Kidney epithelial cell (primary cell): Measurements from ENCODE around the gene MAP2K6. TPM values are rescaled to one million over a fixed set of nuclear protein-coding genes. Genes with fewer than 3 reads are reported as not detected.

ENCODE experiments used
- DNase-seq: peaks from one replicate; pipeline ENCODE4 v3.0.0-alpha.2; 2010; ENCODE audit warnings: low read depth
- H3K27me3 ChIP-seq: 2 replicates; pipeline ENCODE4 v1.6.0; 2011; ENCODE audit warnings: low read length; ENCODE audit not compliant: control insufficient read depth, insufficient read depth
- H3K36me3 ChIP-seq: 2 replicates; pipeline ENCODE4 v1.5.1; 2011; ENCODE audit warnings: low read length; ENCODE audit not compliant: control insufficient read depth, insufficient read depth
- H3K4me3 ChIP-seq: 2 replicates; pipeline ENCODE4 v1.5.1; 2011; ENCODE audit warnings: low read depth, mild to moderate bottlenecking, control low read depth, low read length
- total RNA-seq: library from RNA; depleted of rRNA; stranded (reverse); fragments of >200 nt; gene quantifications from 2 replicates; pipeline ENCODE4 v1.2.3, GENCODE V29; 2015
- TF ChIP-seq, protein P1 (sequence below): IDR thresholded peaks from 2 replicates; pipeline ENCODE4 v1.5.1; 2011; ENCODE audit warnings: mild to moderate bottlenecking, moderate library complexity, low read length, control low read depth, inconsistent platforms; ENCODE audit not compliant: insufficient read depth, poor library complexity, severe bottlenecking

MAP2K6 gene
- total RNA-seq, 1 donor from 2014 or later = 2.2 TPM

DNA sequence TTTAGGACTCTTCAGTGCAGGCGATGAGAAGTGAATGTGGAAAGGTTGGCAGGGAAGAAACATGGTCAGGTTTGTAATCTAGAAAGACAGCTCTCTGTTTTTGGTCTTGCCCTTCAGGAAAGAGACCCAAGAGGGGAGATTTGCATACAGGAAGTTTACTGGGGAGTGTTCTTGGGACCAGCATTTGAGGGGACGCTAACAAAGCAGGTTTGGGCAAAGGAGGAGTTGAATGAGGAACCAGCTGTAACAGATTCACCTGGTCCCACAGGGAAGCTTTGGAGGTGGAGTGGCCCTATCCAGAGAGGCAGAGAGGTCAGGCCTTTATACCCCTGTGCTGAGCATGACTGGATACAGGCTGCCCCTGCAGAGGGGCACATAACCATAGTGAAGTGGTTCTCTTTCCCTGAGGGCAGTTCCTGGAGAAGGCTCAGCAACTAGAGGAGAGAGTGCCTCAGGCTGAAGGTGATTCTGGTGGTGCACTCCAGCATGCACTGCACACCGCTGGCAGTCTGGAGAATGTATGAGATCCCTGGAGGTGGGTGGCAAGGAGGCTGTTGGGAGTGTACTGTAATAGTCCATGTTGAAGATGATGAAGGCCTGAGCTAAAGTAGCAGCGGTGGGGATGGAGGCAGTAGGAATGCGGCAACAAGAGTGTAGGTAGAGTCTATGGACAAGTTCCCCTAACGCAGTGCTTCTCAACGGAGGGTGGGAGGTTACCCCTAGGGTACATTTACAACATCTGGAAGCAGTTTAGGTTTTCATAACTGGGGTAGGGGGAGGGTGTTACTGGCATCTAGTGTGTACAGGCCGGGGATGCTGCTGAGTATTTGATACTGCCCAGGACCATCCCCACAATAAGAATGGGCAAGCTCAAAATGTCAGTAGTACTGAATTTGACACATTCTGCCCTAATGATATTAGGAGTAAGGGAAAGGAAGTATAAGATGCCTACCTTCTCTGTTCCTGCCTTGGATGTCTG is 37.2 kb downstream of the MAP2K6 start:
- H3K4me3 ChIP-seq = no peak overlapping the region
- TF ChIP-seq, protein P1, sequence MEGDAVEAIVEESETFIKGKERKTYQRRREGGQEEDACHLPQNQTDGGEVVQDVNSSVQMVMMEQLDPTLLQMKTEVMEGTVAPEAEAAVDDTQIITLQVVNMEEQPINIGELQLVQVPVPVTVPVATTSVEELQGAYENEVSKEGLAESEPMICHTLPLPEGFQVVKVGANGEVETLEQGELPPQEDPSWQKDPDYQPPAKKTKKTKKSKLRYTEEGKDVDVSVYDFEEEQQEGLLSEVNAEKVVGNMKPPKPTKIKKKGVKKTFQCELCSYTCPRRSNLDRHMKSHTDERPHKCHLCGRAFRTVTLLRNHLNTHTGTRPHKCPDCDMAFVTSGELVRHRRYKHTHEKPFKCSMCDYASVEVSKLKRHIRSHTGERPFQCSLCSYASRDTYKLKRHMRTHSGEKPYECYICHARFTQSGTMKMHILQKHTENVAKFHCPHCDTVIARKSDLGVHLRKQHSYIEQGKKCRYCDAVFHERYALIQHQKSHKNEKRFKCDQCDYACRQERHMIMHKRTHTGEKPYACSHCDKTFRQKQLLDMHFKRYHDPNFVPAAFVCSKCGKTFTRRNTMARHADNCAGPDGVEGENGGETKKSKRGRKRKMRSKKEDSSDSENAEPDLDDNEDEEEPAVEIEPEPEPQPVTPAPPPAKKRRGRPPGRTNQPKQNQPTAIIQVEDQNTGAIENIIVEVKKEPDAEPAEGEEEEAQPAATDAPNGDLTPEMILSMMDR = no peak
- no peaks in the 10 kb centered on the region for H3K36me3 ChIP-seq
- DNase-seq = no peak
- H3K27me3 ChIP-seq = no peaks in the 10 kb centered on the region

DNA sequence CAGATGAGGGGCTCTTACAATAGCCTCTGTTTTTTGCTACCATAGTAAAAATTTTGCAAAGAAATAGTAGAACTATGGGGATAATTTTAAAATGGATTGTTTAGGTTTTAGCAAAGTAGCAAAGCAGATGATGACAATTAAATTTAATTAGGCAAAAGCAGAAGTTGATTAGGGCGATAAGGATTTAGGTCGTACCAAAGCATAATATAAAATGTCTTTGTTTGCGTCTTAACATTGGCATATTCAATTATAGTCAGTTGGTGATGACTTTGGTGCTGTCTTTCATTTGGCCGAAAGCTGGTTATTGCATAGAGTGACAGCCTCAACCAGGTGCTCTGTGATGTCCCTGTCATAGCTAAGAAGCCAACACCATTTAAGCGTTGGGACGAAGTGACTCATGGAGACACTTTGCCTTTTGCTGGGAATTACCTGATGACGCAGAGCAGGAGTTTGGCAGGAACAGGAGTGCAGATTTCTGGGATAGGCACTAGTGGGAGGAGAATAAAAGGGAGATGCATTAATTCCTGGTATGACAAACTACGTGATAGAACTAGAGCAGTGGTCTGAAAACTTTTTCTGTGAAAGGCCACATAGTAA is 38.3 kb downstream of the MAP2K6 start:
- TF ChIP-seq, protein P1 = no peak
- H3K36me3 ChIP-seq = no peaks in the 10 kb centered on the region
- no peaks in the 10 kb centered on the region for H3K27me3 ChIP-seq
- H3K4me3 ChIP-seq = no peak overlapping the region
- DNase-seq = no peak

DNA sequence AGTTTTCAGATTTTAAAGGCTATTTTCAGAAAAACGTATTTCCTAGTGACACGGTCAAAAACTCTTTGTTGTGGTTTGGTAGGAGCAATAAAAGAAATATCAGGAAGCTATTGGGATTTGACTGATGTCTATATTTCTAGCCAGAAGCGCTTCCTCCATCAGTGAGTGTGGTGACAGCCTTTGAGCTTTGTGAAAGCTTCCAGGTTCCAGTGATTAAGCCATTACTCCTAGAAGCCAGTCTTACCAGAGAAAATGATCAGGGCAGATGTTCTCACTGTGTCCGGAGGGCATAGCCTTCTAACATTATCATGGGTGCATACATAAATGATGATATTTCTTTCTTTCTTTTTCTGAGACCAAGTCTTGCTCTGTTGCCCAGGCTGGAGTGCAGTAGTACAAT is 39.6 kb downstream of the MAP2K6 start:
- Histone ChIP-seq H3K27me3 (no peaks in the 10 kb centered on the region), H3K4me3 (no peak overlapping the region), H3K36me3 (no peaks in the 10 kb centered on the region)
- no peak for DNase-seq
- TF ChIP-seq, protein P1 = no peak

DNA sequence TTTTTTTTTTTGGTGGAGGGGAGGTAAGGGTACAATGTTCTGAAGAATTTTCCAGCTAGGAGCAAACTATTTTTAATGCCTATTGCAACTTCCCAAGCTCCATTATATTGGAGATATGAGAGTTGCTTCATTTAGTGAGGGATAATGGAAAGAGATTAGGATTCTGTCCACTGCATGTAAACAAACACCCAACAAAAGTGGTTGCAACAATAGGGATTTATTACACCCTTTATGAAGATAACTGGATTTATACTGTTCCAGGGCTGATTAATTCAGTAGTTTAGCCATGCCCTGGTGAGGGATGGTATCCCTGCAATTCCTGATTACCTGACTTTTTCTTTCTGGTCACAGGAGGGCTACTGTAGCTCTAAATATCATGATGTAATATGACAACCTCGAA is 40.5 kb downstream of the MAP2K6 start:
- TF ChIP-seq, protein P1 = no peak
- Histone ChIP-seq H3K36me3 (no peaks in the 10 kb centered on the region), H3K27me3 (no peaks in the 10 kb centered on the region), H3K4me3 (no peak overlapping the region)
- no peak for DNase-seq

DNA sequence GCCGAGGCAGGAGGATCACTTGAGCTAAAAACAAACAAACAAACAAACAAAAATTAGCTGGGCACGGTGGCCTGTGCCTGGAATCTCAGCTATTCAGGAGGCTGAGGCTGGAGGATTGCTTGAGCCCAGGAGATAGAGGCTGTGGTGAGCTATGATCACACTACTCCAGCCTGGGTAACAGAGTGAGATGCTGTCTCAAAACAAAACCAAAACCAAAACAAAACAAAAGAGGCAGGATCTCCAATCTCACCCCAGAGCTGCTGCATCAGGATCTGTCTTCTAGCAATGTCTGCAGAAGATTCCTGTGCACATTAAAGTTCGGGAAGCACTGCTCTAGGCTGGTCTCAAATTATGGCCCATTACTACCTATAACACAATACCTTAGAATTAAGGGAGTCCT is 43.1 kb downstream of the MAP2K6 start:
- H3K4me3 ChIP-seq = no peak overlapping the region
- no peaks in the 10 kb centered on the region for H3K36me3 ChIP-seq
- TF ChIP-seq, protein P1 = no peak
- no peaks in the 10 kb centered on the region for H3K27me3 ChIP-seq
- no peak for DNase-seq
